ENCODE data around the gene KIF11. TPM values are rescaled to one million over a fixed set of nuclear protein-coding genes. Genes with fewer than 3 reads are reported as not detected.

Gene KIF11
- total and polyA plus RNA-seq, 9 of the 15 experiments (the other 6 are each of a cell fraction or from before 2014, with no cell fraction given) = 11.3 to 54.4 (median 29.2) TPM

- TF ChIP-seq TEAD4 (IDR thresholded peaks at IDR 0.05; ENCODE audit: low read length) = peak; percentile 4; the same call in 1 of the 2 replicates
- no peak for TF ChIP-seq TEAD4 (CRISPR knock-in tag; IDR thresholded peaks at IDR 0.05; ENCODE audit: borderline replicate concordance)
- no peak for TF ChIP-seq ZBTB2 (IDR thresholded peaks at IDR 0.05)
- TF ChIP-seq VEZF1 (CRISPR knock-in tag; IDR thresholded peaks at IDR 0.05) = no peak
- TF ChIP-seq HMG20B (CRISPR knock-in tag; IDR thresholded peaks at IDR 0.05) = no peak
- no peak for TF ChIP-seq KDM4B (IDR thresholded peaks at IDR 0.05; ENCODE audit: borderline replicate concordance in 2 of 2, low read depth in 1 of 2)
- no peak for TF ChIP-seq STAT5B (CRISPR knock-in tag; IDR thresholded peaks at IDR 0.05)
- TF ChIP-seq ZBTB7A (IDR thresholded peaks at IDR 0.05; ENCODE audit: borderline replicate concordance, control insufficient read depth, low read depth, low read length) = no peak
- TF ChIP-seq GABPB2 (CRISPR knock-in tag; conservative IDR thresholded peaks at IDR 0.05) = no peak
- TF ChIP-seq PHF21A (IDR thresholded peaks at IDR 0.05; ENCODE audit: borderline replicate concordance, low read depth) = no peak
- no peak for TF ChIP-seq NUFIP1 (IDR thresholded peaks at IDR 0.05; ENCODE audit: partially characterized antibody)
- TF ChIP-seq NCOA4 (IDR thresholded peaks at IDR 0.05; ENCODE audit: partially characterized antibody) = no peak
- TF ChIP-seq DPF2 (IDR thresholded peaks at IDR 0.05) = no peak
- peak; percentile 32 for TF ChIP-seq MEIS2 (IDR thresholded peaks at IDR 0.05; ENCODE audit: partially characterized antibody)
- no peak for TF ChIP-seq ZNF318 (IDR thresholded peaks at IDR 0.05; ENCODE audit: borderline replicate concordance in 1 of 2, low read depth in 1 of 2)
- TF ChIP-seq ZNF354B (CRISPR knock-in tag; IDR thresholded peaks at IDR 0.05) = no peak
Observed at GRCh38 chr10:92593619-92594588, 974 bp downstream of the KIF11 start (continued).

Measured in K562 (cell line).